HG02885 (cell line): ENCODE data around the gene CLDND1.

Experiments
- ATAC-seq: cut with Tn5 transposase; IDR thresholded peaks from one replicate; pipeline ENCODE4 v1.9.1; 2021; ENCODE audit warnings: mild to moderate bottlenecking; ENCODE audit not compliant: unreplicated experiment, poor library complexity

The CLDND1 gene

DNA sequence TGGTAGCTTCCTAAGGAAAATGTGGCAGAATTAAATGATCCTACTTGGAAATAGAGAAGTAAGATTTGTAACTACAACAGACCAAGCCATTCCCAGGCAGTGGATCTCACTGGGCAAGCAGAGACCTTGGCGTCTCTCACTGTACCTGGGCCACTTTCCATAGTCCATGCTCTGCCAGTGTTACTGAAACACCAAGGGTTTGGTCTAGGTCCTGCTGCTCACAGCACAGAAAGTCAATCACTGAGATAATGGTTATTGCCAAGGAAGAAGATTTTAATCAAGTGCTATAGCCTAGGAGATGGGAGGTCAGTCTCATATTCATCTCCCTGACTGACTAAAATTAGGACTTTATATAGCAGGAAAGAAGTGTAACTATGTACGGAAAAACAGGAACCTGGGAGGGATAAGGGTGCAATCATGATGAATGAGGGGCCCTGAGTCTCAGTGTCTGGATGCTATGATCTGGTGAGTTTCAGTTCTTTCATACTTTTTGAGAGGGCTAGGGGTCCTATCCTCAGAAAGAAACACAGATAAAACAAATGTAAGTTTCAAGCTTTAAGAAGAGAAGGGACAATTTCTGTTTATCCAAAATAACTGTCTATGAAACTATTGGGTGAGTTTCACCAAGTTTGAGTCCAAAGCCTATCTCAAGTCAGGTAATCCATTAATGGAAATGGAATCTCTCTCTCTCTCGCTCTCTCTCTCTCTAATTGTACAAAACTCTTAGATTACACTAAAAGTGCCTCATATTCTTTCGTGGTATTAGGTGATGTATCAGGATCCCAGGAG, 29.7 kb upstream of the CLDND1 start:
- ATAC-seq = no peak

DNA sequence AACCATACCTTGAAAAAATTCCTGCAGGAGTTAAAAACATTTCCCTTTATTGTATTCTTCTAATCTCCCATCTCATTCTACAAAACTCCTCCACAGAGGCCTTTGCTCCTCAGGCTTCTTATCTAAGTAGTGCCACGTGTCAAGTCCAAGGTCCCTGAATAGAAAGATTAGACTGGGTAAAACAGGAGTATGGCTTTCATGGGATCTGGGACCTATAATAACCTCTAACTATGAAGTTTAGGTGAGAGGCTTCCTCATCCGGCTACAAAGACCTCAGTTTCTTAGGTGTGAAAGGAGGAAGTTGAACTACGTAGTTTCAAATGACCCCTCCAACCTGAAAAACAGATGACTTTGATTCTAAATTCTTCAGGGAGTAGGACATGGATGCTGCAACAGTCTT, 29.1 kb upstream of the CLDND1 start:
- ATAC-seq = no peak

- ATAC-seq = no peak
Observed at GRCh38 chr3:98551236-98551635, 28.5 kb upstream of the CLDND1 start.

- no peak for ATAC-seq
Observed at GRCh38 chr3:98550833-98551232, 28.1 kb upstream of the CLDND1 start.

- no peak for ATAC-seq
Observed at GRCh38 chr3:98548544-98548943, 25.8 kb upstream of the CLDND1 start.

DNA sequence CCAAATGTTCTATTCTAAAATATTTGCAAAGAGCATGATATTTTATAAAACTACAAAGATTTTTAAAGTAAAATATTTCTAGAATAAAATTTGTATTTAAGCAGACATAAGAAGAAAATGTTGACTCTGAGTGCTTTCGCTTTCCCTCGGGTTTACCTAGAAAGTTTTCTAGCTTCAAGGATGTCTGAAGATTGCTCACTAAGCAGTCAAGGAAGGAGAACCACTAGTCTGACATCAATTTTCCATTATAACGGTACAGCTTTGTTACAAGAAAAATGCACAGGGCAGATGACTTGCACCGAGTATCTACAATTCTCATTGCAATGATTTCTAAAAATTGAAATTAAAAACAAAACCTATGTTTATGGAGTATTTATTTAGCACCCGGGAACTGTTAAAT, 23.2 kb upstream of the CLDND1 start:
- ATAC-seq = peak; percentile 74

DNA sequence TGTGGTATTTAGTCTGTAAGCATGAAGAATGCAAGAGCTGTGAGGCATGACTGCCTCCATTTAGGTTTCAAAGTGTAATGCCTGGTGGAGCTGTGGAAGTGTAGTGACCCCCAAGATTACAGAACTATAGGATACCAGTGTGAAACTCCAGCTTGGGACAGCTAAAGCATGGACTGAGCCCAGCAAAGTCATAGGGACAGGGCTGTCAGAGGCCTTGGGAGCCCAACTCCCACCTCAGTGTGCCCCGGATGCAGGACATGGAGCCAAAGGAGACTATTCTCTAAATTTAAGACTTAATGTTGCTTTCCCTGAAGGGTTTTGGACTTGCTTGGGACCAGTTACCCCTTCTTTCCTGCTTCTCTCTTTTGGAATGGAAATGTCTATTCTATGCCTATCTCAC, 19.9 kb upstream of the CLDND1 start:
- ATAC-seq = no peak

DNA sequence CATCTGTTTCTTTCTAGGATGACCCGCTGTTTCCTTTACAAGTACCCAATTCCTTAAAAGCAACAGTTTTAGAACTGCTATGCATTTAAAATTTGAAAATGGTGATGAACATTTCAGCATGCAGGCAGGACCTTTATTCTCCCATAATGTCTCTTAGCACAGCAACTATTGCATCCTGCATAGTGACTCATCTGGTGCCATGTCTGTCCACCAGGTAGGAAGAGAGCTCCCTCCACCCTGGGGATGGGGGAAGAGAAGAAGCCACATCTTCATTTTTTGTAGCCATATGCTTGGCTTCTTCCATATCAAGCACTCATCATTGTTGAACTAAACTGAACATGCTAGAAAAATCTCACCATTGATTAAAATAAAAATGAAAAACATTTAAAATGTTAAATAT, 19.0 kb upstream of the CLDND1 start:
- no peak for ATAC-seq

GRCh38 chr3:98540346-98540745, 17.6 kb upstream of the CLDND1 start:
- ATAC-seq = peak; percentile 59

DNA sequence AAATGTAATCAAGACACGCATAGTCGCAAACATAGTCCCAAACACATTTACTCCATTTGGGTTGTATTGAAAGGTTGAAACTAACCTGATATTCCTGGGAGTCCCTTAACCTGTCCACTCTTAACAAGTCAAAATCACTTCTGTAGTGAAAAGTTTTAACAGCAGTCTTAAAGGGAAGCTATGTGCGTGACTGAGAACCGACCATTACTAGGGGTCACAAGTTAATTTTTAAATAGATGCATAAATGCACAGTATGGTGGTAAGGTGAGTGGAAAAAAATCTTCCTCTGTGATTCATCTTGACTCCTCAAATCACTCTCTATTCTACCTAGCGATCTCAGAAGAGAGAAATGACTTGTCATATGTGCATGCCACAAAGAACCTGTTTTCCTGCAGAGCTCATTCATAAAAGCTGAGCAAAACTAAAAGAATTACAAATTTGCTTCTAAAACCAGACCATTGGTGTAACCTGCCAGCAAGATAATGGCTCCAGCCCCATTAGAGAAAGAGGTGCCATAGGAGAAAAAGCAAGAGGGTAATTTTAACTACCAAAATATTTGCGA, 13.8 kb upstream of the CLDND1 start:
- ATAC-seq = peak; percentile 77

GRCh38 chr3:98534734-98535133, 12.0 kb upstream of the CLDND1 start:
- no peak for ATAC-seq

DNA sequence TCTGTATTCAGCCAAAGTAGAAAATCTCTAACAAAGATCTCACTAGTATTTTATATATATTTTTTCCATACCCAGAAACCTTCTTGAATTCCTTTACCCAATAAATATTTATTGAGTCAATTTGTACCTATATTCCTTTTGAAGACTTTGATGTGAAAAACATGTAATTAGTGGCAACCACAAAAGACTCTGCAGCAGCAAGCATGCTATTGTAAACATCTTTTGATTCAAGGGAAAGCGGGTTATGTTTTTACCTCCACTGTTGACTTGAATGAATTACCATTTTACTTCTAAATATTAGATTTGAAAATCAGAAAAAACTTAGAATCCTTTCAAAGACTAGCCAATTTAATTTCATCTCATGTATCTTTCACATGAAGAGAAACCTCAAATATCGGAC, 11.5 kb upstream of the CLDND1 start:
- no peak for ATAC-seq

GRCh38 chr3:98532709-98533571, 10.2 kb upstream of the CLDND1 start:
- no peak for ATAC-seq

- no peak for ATAC-seq
Observed at GRCh38 chr3:98532275-98532637, 9.6 kb upstream of the CLDND1 start.

DNA sequence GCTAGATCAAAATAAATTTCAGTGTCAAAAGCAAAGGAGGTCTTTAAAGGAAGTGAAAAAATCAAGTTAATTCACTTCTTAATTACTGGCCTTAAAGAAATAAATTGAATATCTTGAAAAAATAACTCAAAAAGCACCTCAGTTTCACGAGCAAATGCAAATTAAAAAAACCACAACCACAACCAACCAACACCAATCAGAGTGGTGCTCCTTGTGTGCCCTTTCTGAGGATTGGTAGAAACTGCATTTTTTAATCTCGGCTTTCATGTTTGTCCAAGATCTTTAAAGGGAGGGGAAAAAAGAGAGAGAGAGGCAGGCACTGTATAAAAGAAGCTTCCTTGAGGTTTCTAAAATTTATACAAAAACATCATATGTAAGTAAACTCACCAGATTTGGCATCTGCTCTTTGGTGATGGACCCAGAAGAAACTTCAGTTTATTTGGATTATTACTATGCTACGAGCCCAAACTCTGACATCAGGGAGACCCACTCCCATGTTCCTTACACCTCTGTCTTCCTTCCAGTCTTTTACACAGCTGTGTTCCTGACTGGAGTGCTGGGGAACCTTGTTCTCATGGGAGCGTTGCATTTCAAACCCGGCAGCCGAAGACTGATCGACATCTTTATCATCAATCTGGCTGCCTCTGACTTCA, 9.0 kb upstream of the CLDND1 start, which contains the start of gene GPR15:
GPR15 (plus strand) TSS at position 357 of the 653 bp plus-strand sequence; CDS start at position 413, 56 bp downstream.
- peak; percentile 32 for ATAC-seq

- ATAC-seq = peak; percentile 25
Observed at GRCh38 chr3:98530676-98531075, 8.0 kb upstream of the CLDND1 start.

DNA sequence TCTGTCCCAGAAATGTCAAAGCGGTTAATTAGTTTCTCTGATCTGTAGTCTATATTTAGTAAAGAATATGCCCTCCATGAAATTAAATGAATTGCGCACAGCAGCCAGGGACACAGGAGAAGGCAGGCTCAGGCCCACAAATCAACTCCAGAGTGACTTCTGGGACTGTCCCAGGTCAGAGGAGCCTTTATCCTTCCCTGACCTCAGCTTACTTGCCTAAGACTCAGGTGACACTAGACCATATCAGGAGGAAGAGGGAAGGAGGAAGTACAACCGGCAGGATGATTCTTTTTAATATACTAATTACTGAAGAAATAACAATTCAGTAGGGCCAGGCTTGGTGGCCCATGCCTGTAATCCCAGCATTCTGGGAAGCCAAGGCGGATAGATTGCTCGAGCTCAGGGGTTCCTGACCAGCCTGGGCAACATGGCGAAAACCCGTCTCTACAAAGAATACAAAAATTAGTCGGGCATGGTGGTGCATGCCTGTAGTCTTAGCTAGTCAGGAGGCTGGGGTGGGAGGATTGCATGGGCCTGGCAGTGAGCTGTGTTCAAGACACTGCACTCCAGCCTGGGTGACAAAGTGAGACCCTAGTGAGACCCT, 7.3 kb upstream of the CLDND1 start:
- no peak for ATAC-seq

DNA sequence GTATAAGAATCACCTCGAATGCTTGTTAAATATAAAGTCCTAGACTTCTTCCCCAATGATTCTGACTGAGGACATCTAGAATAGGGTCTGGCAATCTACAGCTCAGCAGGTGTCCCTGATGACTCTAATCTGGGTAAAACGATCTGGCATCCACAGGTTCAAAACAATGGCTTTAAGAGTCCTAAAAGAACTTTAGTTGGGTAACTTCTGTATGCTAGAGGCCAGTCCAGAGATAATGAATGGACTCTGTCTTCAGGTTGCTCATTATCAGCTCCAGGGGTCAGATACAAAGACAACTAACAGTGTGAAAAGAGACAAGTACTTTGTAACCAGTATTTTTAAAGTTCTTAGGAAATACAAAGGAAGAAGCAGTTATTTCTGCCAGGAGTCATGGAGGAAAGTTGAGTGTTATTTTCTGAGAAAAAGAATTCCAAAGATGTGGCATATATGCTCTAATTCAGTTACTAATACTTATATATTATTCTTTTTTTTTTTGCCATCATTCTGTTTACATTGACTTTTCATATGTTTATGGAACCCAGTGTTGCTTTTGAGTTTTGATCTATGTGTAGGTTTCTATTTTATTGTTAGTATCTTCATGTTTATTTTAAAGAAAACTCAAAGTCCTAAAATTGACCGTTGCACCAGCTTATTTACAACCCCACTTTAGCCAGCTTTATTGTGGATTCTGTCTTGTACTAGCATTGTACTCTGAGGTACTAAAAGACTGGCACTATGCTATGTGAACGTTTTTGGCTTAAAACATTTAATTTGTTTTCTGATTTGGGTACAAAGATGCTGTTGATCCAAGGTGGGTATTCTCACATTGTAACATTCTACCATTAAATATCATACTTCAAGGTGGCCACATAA, 6.0 kb upstream of the CLDND1 start:
- ATAC-seq = no peak

- ATAC-seq = no peak
Observed at GRCh38 chr3:98525494-98525893, 2.8 kb upstream of the CLDND1 start.
